HEK293 (cell line): Measurements from ENCODE around the gene GPHN.

Experiments
- CTCF ChIA-PET: fragments of 350-600 bp; formaldehyde crosslinking; extraction: SDS; loops from one replicate; lab custom pipeline; 2021; ENCODE audit warnings: antibody characterized with exemption; lab: Yijun Ruan, JAX
- POLR2A ChIA-PET: fragments of 300-600 bp; formaldehyde crosslinking; extraction: SDS; loops from one replicate; lab custom pipeline; 2020; ENCODE audit warnings: antibody characterized with exemption, inconsistent platforms; lab: Yijun Ruan, JAX
- H3K27ac ChIP-seq: fragments of 200-500 bp; sonication (Bioruptor generic); 2 replicates; pipeline ENCODE4 v1.5.1; 2014; ENCODE audit warnings: low read depth, low read length, control low read depth, inconsistent platforms; ENCODE audit errors: extremely low read depth
- H3K36me3 ChIP-seq, 2 experiments: fragments of 200-500 bp in 1 of 2; sonication (Bioruptor generic) in 1 of 2; 1 replicate in 1 of 2; 2 replicates in 1 of 2; pipeline ENCODE4 v1.5.1; 2014 to 2017; ENCODE audit warnings: inconsistent platforms in 2 of 2, low read length in 2 of 2; ENCODE audit not compliant: control insufficient read depth in 2 of 2, insufficient read depth in 1 of 2
- H3K4me1 ChIP-seq: fragments of 200-500 bp; sonication (Bioruptor generic); 2 replicates; pipeline ENCODE4 v1.5.1; 2014; ENCODE audit warnings: mild to moderate bottlenecking, low read length, inconsistent platforms; ENCODE audit not compliant: control insufficient read depth, insufficient read depth
- H3K4me3 ChIP-seq: 2 replicates; pipeline ENCODE4 v1.5.1; 2011; ENCODE audit warnings: low read depth, mild to moderate bottlenecking, control low read depth, low read length, moderate library complexity
- H3K9me3 ChIP-seq: fragments of 200-500 bp; sonication (Bioruptor generic); 2 replicates; pipeline ENCODE4 v1.5.1; 2014; ENCODE audit warnings: low read depth, low read length, inconsistent platforms; ENCODE audit not compliant: control insufficient read depth, insufficient read depth
- FEZF1 ChIP-seq: fragments of 450-650 bp; formaldehyde crosslinking; IDR thresholded peaks from 2 replicates; pipeline ENCODE4 v1.5.1; 2016; ENCODE audit warnings: missing biosample characterization, missing genetic modification characterization
- HOXC10 ChIP-seq: sonication (generic); formaldehyde crosslinking; IDR thresholded peaks from 2 replicates; pipeline ENCODE4 v1.8.1; 2023; ENCODE audit warnings: mild to moderate bottlenecking, missing genetic modification reagents
- KLF1 ChIP-seq: fragments of 450-650 bp; formaldehyde crosslinking; IDR thresholded peaks from 2 replicates; pipeline ENCODE4 v1.5.1; 2016; ENCODE audit warnings: missing biosample characterization, missing genetic modification characterization
- ZFP69B ChIP-seq: fragments of 450-650 bp; formaldehyde crosslinking; IDR thresholded peaks from 2 replicates; pipeline ENCODE4 v1.5.1; 2016; ENCODE audit warnings: missing biosample characterization, missing genetic modification characterization
- ZNF2 ChIP-seq: fragments of 450-650 bp; formaldehyde crosslinking; IDR thresholded peaks from 2 replicates; pipeline ENCODE4 v1.5.1; 2016; ENCODE audit warnings: missing biosample characterization, missing genetic modification characterization
- ZNF202 ChIP-seq: fragments of 450-650 bp; formaldehyde crosslinking; IDR thresholded peaks from 2 replicates; pipeline ENCODE4 v1.5.1; 2016; ENCODE audit warnings: missing biosample characterization, missing genetic modification characterization, borderline replicate concordance
- ZNF211 ChIP-seq: fragments of 450-650 bp; formaldehyde crosslinking; IDR thresholded peaks from 2 replicates; pipeline ENCODE4 v1.5.1; 2016; ENCODE audit warnings: low read depth, missing biosample characterization, missing genetic modification characterization
- ZNF239 ChIP-seq: fragments of 450-650 bp; formaldehyde crosslinking; IDR thresholded peaks from 2 replicates; pipeline ENCODE4 v1.5.1; 2016; ENCODE audit warnings: missing biosample characterization, missing genetic modification characterization
- ZNF248 ChIP-seq: fragments of 450-650 bp; formaldehyde crosslinking; IDR thresholded peaks from 2 replicates; pipeline ENCODE4 v1.5.1; 2017; ENCODE audit warnings: missing biosample characterization, missing genetic modification characterization
- ZNF391 ChIP-seq: fragments of 450-650 bp; formaldehyde crosslinking; IDR thresholded peaks from 2 replicates; pipeline ENCODE4 v1.5.1; 2016; ENCODE audit warnings: low read depth, missing biosample characterization, missing genetic modification characterization, borderline replicate concordance
- ZNF404 ChIP-seq: fragments of 450-650 bp; formaldehyde crosslinking; IDR thresholded peaks from 2 replicates; pipeline ENCODE4 v1.5.1; 2017; ENCODE audit warnings: missing biosample characterization, missing genetic modification characterization
- ZNF433 ChIP-seq: fragments of 450-650 bp; formaldehyde crosslinking; IDR thresholded peaks from 2 replicates; pipeline ENCODE4 v1.5.1; 2016; ENCODE audit warnings: missing biosample characterization, missing genetic modification characterization, low read depth
- ZNF473 ChIP-seq: fragments of 450-650 bp; formaldehyde crosslinking; IDR thresholded peaks from 2 replicates; pipeline ENCODE4 v1.5.1; 2017; ENCODE audit warnings: missing biosample characterization, missing genetic modification characterization
- ZNF501 ChIP-seq: fragments of 450-650 bp; formaldehyde crosslinking; IDR thresholded peaks from 2 replicates; pipeline ENCODE4 v1.5.1; 2016; ENCODE audit warnings: missing biosample characterization, missing genetic modification characterization
- ZNF510 ChIP-seq: fragments of 450-650 bp; formaldehyde crosslinking; IDR thresholded peaks from 2 replicates; pipeline ENCODE4 v1.5.1; 2018; ENCODE audit warnings: mild to moderate bottlenecking, missing genetic modification characterization, missing biosample characterization; ENCODE audit not compliant: insufficient replicate concordance
- ZNF518A ChIP-seq: fragments of 450-650 bp; formaldehyde crosslinking; conservative IDR thresholded peaks from 2 replicates; pipeline ENCODE4 v1.5.1; 2016; ENCODE audit warnings: low read depth, missing biosample characterization, missing genetic modification characterization
- ZNF529 ChIP-seq: fragments of 450-650 bp; formaldehyde crosslinking; IDR thresholded peaks from 2 replicates; pipeline ENCODE4 v1.5.1; 2017; ENCODE audit warnings: missing genetic modification characterization, missing biosample characterization; ENCODE audit not compliant: insufficient replicate concordance
- ZNF670 ChIP-seq: fragments of 450-650 bp; formaldehyde crosslinking; IDR thresholded peaks from 2 replicates; pipeline ENCODE4 v1.5.1; 2016; ENCODE audit warnings: missing biosample characterization, missing genetic modification characterization, low read depth
- ZNF701 ChIP-seq: fragments of 450-650 bp; formaldehyde crosslinking; IDR thresholded peaks from 2 replicates; pipeline ENCODE4 v1.5.1; 2016; ENCODE audit warnings: missing biosample characterization, missing genetic modification characterization
- ZNF837 ChIP-seq: fragments of 450-650 bp; formaldehyde crosslinking; IDR thresholded peaks from 2 replicates; pipeline ENCODE4 v1.5.1; 2016; ENCODE audit warnings: missing biosample characterization, missing genetic modification characterization
- ZSCAN18 ChIP-seq: fragments of 450-650 bp; formaldehyde crosslinking; IDR thresholded peaks from 2 replicates; pipeline ENCODE4 v1.5.1; 2016; ENCODE audit warnings: missing biosample characterization, missing genetic modification characterization
- TF ChIP-seq, protein P1 (sequence below): fragments of 450-650 bp; formaldehyde crosslinking; IDR thresholded peaks from 2 replicates; pipeline ENCODE4 v1.5.1; 2016; ENCODE audit warnings: missing biosample characterization, missing genetic modification characterization
- TF ChIP-seq, protein P2 (sequence below): fragments of 450-650 bp; formaldehyde crosslinking; IDR thresholded peaks from 2 replicates; pipeline ENCODE4 v1.5.1; 2016; ENCODE audit warnings: missing biosample characterization, missing genetic modification characterization

The GPHN gene

GRCh38 chr14:67016856-67017255 is 508.9 kb downstream of the GPHN start:
- no peaks in the 10 kb centered on the region for H3K4me1 ChIP-seq
- H3K9me3 ChIP-seq: no peaks in the 10 kb centered on the region
- H3K36me3 ChIP-seq: no peaks in the 10 kb centered on the region
- ChIA-PET POLR2A (no interaction called here), CTCF (interaction anchor here (0.5 to 0.6 kb wide), 2 partner anchors 86 to 708 kb away, joined by 3 read pairs; no protein-coding TSS in a partner anchor)
- H3K27ac ChIP-seq: no peak overlapping the region
- no peak overlapping the region for H3K4me3 ChIP-seq
- TF ChIP-seq KLF1 (tag by site-specific recombination): no peak
- TF ChIP-seq HOXC10: no peak
- no peak for TF ChIP-seq ZNF501 (tag by site-specific recombination)
- TF ChIP-seq ZNF670 (tag by site-specific recombination): no peak
- TF ChIP-seq ZNF837 (tag by site-specific recombination): no peak
- TF ChIP-seq ZNF529 (tag by site-specific recombination): no peak
- no peak for TF ChIP-seq ZNF701 (tag by site-specific recombination)
- TF ChIP-seq ZNF391 (tag by site-specific recombination): no peak
- no peak for TF ChIP-seq ZNF248
- TF ChIP-seq FEZF1: no peak
- no peak for TF ChIP-seq ZNF211 (tag by site-specific recombination)
- TF ChIP-seq ZSCAN18 (tag by site-specific recombination): no peak
- no peak for TF ChIP-seq ZNF404
- TF ChIP-seq ZNF510 (tag by site-specific recombination): no peak
- TF ChIP-seq ZFP69B (tag by site-specific recombination): no peak
- TF ChIP-seq ZNF2 (tag by site-specific recombination): no peak

GRCh38 chr14:67018720-67019119 is 510.8 kb downstream of the GPHN start:
- ChIA-PET POLR2A (no interaction called here), CTCF (no interaction called here)
- TF ChIP-seq, protein P1, sequence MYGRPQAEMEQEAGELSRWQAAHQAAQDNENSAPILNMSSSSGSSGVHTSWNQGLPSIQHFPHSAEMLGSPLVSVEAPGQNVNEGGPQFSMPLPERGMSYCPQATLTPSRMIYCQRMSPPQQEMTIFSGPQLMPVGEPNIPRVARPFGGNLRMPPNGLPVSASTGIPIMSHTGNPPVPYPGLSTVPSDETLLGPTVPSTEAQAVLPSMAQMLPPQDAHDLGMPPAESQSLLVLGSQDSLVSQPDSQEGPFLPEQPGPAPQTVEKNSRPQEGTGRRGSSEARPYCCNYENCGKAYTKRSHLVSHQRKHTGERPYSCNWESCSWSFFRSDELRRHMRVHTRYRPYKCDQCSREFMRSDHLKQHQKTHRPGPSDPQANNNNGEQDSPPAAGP (tag by site-specific recombination): no peak
- TF ChIP-seq ZNF202 (tag by site-specific recombination): no peak
- TF ChIP-seq, all 188 proteins: peak for 0

DNA sequence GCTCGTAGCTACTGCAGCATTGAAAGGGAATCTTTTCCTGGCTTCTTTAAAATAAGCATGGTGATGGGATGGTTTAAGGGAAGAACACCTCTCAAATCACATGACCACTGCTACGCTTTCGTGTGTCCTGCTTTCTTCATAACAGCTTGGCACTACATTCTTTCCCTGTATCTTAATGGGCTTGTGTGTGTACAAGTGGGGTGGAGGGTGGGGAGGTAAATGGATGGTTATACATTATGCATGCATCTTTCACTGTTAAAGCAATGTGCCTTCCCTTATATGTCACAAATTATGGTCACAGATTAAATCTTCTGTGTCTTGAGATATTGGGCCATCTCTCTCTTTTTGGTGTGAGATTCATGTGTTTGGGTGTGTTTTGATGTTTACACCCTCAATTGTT is 511.8 kb downstream of the GPHN start:
- CTCF ChIA-PET: no interaction called here
- Histone ChIP-seq H3K4me3 (no peak overlapping the region), H3K36me3 (peaks cover 0 to 3% of the 10 kb centered on the region in 2 experiments; a peak in 1 of 3 replicates), H3K9me3 (no peaks in the 10 kb centered on the region), H3K27ac (no peak overlapping the region), H3K4me1 (no peaks in the 10 kb centered on the region)
- TF ChIP-seq ZNF518A (tag by site-specific recombination): no peak
- no peak for TF ChIP-seq ZNF473 (tag by site-specific recombination)
- TF ChIP-seq ZNF239 (tag by site-specific recombination): no peak
- TF ChIP-seq, protein P2, sequence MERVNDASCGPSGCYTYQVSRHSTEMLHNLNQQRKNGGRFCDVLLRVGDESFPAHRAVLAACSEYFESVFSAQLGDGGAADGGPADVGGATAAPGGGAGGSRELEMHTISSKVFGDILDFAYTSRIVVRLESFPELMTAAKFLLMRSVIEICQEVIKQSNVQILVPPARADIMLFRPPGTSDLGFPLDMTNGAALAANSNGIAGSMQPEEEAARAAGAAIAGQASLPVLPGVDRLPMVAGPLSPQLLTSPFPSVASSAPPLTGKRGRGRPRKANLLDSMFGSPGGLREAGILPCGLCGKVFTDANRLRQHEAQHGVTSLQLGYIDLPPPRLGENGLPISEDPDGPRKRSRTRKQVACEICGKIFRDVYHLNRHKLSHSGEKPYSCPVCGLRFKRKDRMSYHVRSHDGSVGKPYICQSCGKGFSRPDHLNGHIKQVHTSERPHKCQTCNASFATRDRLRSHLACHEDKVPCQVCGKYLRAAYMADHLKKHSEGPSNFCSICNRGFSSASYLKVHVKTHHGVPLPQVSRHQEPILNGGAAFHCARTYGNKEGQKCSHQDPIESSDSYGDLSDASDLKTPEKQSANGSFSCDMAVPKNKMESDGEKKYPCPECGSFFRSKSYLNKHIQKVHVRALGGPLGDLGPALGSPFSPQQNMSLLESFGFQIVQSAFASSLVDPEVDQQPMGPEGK (tag by site-specific recombination): no peak
- no peak for TF ChIP-seq ZNF433 (tag by site-specific recombination)
- POLR2A ChIA-PET: no interaction called here

More at GRCh38 chr14:67018720-67019119, 510.8 kb downstream of the GPHN start:
- Histone ChIP-seq H3K36me3 (no peaks in the 10 kb centered on the region), H3K4me1 (no peaks in the 10 kb centered on the region), H3K4me3 (no peak overlapping the region), H3K27ac (no peak overlapping the region), H3K9me3 (no peaks in the 10 kb centered on the region)
